Progenitor cell of endocrine pancreas (in vitro differentiated cells): ENCODE data around the gene MOCS3. TPM values are rescaled to one million over a fixed set of nuclear protein-coding genes. Genes with fewer than 3 reads are reported as not detected.

Source experiments
- DNase-seq: peaks from one replicate; pipeline ENCODE4 v3.0.0; 2021; ENCODE audit warnings: low spot score; ENCODE audit not compliant: unreplicated experiment
- H3K27ac Mint-ChIP-seq: 2 replicates; pipeline ENCODE4 v1.8.0; 2021; ENCODE audit warnings: mild to moderate bottlenecking, moderate library complexity, mixed read lengths
- H3K27me3 Mint-ChIP-seq: 2 replicates; pipeline ENCODE4 v1.8.0; 2021; ENCODE audit warnings: mixed read lengths
- H3K36me3 Mint-ChIP-seq: 2 replicates; pipeline ENCODE4 v1.8.0; 2022; ENCODE audit warnings: mixed read lengths; ENCODE audit not compliant: insufficient read depth
- H3K4me1 Mint-ChIP-seq: 2 replicates; pipeline ENCODE4 v1.8.0; 2021; ENCODE audit warnings: low read depth, mixed read lengths
- H3K4me3 Mint-ChIP-seq: 2 replicates; pipeline ENCODE4 v1.8.0; 2021; ENCODE audit warnings: low read depth, mild to moderate bottlenecking, moderate library complexity, mixed read lengths
- H3K9me3 Mint-ChIP-seq: 2 replicates; pipeline ENCODE4 v1.8.0; 2021; ENCODE audit warnings: low read depth, mixed read lengths
- total RNA-seq: library from RNA; stranded (reverse); gene quantifications from 2 replicates; pipeline ENCODE4 v1.2.1, GENCODE V29; 2021
- TF ChIP-seq, protein P1 (sequence below): fragments of 200-600 bp; sonication (generic); IDR thresholded peaks from one replicate; pipeline ENCODE4 v1.5.0; 2021; ENCODE audit warnings: antibody characterized with exemption, mild to moderate bottlenecking; ENCODE audit not compliant: unreplicated experiment

MOCS3 gene
- total RNA-seq, 1 donor from 2014 or later: 5.8 TPM

GRCh38 chr20:50953196-50953595 is 5.4 kb upstream of the MOCS3 start:
- TF ChIP-seq, protein P1, sequence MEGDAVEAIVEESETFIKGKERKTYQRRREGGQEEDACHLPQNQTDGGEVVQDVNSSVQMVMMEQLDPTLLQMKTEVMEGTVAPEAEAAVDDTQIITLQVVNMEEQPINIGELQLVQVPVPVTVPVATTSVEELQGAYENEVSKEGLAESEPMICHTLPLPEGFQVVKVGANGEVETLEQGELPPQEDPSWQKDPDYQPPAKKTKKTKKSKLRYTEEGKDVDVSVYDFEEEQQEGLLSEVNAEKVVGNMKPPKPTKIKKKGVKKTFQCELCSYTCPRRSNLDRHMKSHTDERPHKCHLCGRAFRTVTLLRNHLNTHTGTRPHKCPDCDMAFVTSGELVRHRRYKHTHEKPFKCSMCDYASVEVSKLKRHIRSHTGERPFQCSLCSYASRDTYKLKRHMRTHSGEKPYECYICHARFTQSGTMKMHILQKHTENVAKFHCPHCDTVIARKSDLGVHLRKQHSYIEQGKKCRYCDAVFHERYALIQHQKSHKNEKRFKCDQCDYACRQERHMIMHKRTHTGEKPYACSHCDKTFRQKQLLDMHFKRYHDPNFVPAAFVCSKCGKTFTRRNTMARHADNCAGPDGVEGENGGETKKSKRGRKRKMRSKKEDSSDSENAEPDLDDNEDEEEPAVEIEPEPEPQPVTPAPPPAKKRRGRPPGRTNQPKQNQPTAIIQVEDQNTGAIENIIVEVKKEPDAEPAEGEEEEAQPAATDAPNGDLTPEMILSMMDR: no peak
- no peaks in the 10 kb centered on the region for H3K9me3 Mint-ChIP-seq
- H3K27ac Mint-ChIP-seq: no peak overlapping the region
- H3K36me3 Mint-ChIP-seq: peaks cover 12% of the 10 kb centered on the region
- no peak for DNase-seq
- peaks cover 12% of the 10 kb centered on the region for H3K4me1 Mint-ChIP-seq
- H3K27me3 Mint-ChIP-seq: no peaks in the 10 kb centered on the region
- no peak overlapping the region for H3K4me3 Mint-ChIP-seq

- TF ChIP-seq, protein P1: no peak
- DNase-seq: no peak
- Mint-ChIP-seq H3K27ac (no peak overlapping the region), H3K9me3 (no peaks in the 10 kb centered on the region), H3K4me3 (no peak overlapping the region), H3K36me3 (peaks cover 11% of the 10 kb centered on the region), H3K27me3 (no peaks in the 10 kb centered on the region), H3K4me1 (peaks cover 14% of the 10 kb centered on the region)
Observed at GRCh38 chr20:50953821-50954220, 4.8 kb upstream of the MOCS3 start.

- H3K4me3 Mint-ChIP-seq: peak overlapping the region; percentile 99
- TF ChIP-seq, protein P1: no peak
- H3K27ac Mint-ChIP-seq: peak overlapping the region; percentile 100
- H3K9me3 Mint-ChIP-seq: peaks cover 3% of the 10 kb centered on the region
- no peak for DNase-seq
- no peaks in the 10 kb centered on the region for H3K27me3 Mint-ChIP-seq
- H3K4me1 Mint-ChIP-seq: peaks cover 26% of the 10 kb centered on the region
- peaks cover 9% of the 10 kb centered on the region for H3K36me3 Mint-ChIP-seq
Observed at GRCh38 chr20:50957276-50957675, 1.3 kb upstream of the MOCS3 start.

- H3K36me3 Mint-ChIP-seq: peaks cover 10% of the 10 kb centered on the region
- H3K27me3 Mint-ChIP-seq: no peaks in the 10 kb centered on the region
- peaks cover 3% of the 10 kb centered on the region for H3K9me3 Mint-ChIP-seq
- peak; percentile 70 for DNase-seq
- peak within 1 kb of the TSS; percentile 99 for H3K4me3 Mint-ChIP-seq
- peaks cover 26% of the 10 kb centered on the region for H3K4me1 Mint-ChIP-seq
- TF ChIP-seq, protein P1: no peak
- peak within 1 kb of the TSS; percentile 100 for H3K27ac Mint-ChIP-seq
Observed at GRCh38 chr20:50957798-50958614, 612 bp upstream of the MOCS3 start, which contains the start of gene DPM1. Gene DPM1, minus strand, starts transcription at chr20:50958532. Its CDS starts 9 bp downstream, at chr20:50958523.

GRCh38 chr20:50959543-50960126 is 1.0 kb downstream of the MOCS3 start:
- Mint-ChIP-seq H3K9me3 (peaks cover 3% of the 10 kb centered on the region), H3K27me3 (peaks cover under 1% of the 10 kb centered on the region), H3K36me3 (peaks cover 8% of the 10 kb centered on the region), H3K4me3 (peak overlapping the region; percentile 99), H3K4me1 (peaks cover 26% of the 10 kb centered on the region), H3K27ac (peak overlapping the region; percentile 100)
- TF ChIP-seq, protein P1: no peak
- no peak for DNase-seq
